DND-41 (cell line): ENCODE data around the gene PDGFRB.

Experiments
- ATAC-seq: fragments of 200-7000 bp; cut with Tn5 transposase; 3 replicates; pipeline ENCODE4 v1.9.1; 2021; ENCODE audit warnings: low read depth; ENCODE audit not compliant: insufficient read depth
- DNase-seq: peaks from one replicate; pipeline ENCODE4 v3.0.0-alpha.2; 2020
- H2AFZ ChIP-seq: 2 replicates; pipeline ENCODE4 v1.6.0; 2012; ENCODE audit warnings: low read depth, low read length
- H3K27ac ChIP-seq: 2 replicates; pipeline ENCODE4 v1.5.1; 2012; ENCODE audit warnings: low read length, inconsistent platforms
- H3K27me3 ChIP-seq: fragments of 200-600 bp; sonication (generic); 2 replicates; pipeline ENCODE4 v1.6.0; 2012; ENCODE audit warnings: low read length, mild to moderate bottlenecking, inconsistent platforms; ENCODE audit not compliant: insufficient read depth, poor library complexity
- H3K36me3 ChIP-seq: 2 replicates; pipeline ENCODE4 v1.5.1; 2012; ENCODE audit warnings: low read length, inconsistent platforms; ENCODE audit not compliant: insufficient read depth
- H3K4me1 ChIP-seq: 2 replicates; pipeline ENCODE4 v1.5.1; 2012; ENCODE audit warnings: mild to moderate bottlenecking, low read length; ENCODE audit not compliant: insufficient read depth
- H3K4me2 ChIP-seq: 2 replicates; pipeline ENCODE4 v1.6.0; 2012; ENCODE audit warnings: mild to moderate bottlenecking, moderate library complexity, low read length, inconsistent platforms; ENCODE audit not compliant: insufficient read depth
- H3K4me3 ChIP-seq, 2 experiments: fragments of 200-600 bp in 1 of 2; shearing (Covaris generic) in 1 of 2; 2 replicates each; pipeline ENCODE4 v1.5.1; 2012 to 2016; ENCODE audit warnings: inconsistent platforms in 2 of 2, low read length in 2 of 2, mild to moderate bottlenecking in 2 of 2, low read depth in 1 of 2, moderate library complexity in 1 of 2
- H3K79me2 ChIP-seq: 2 replicates; pipeline ENCODE4 v1.6.0; 2012; ENCODE audit warnings: low read length, inconsistent platforms; ENCODE audit not compliant: insufficient read depth
- H3K9ac ChIP-seq: 2 replicates; pipeline ENCODE4 v1.6.0; 2012; ENCODE audit warnings: low read depth, mild to moderate bottlenecking, inconsistent platforms, low read length, moderate library complexity
- H3K9me3 ChIP-seq: 2 replicates; pipeline ENCODE4 v1.5.1; 2012; ENCODE audit warnings: low read length, moderate library complexity, mild to moderate bottlenecking, inconsistent platforms; ENCODE audit not compliant: insufficient read depth, severe bottlenecking
- H4K20me1 ChIP-seq: 2 replicates; pipeline ENCODE4 v1.6.0; 2012; ENCODE audit warnings: low read length; ENCODE audit not compliant: insufficient read depth
- CTCF ChIP-seq: IDR thresholded peaks from 2 replicates; pipeline ENCODE4 v1.5.1; 2012; ENCODE audit warnings: borderline replicate concordance, low read length, moderate library complexity, mild to moderate bottlenecking; ENCODE audit not compliant: poor library complexity, severe bottlenecking; ENCODE audit errors: extremely low read depth
- EZH2 ChIP-seq: IDR thresholded peaks from 3 replicates; pipeline ENCODE4 v1.6.1; 2012; ENCODE audit warnings: borderline replicate concordance, low read depth, mild to moderate bottlenecking, moderate library complexity, low read length, inconsistent platforms; ENCODE audit not compliant: severe bottlenecking

PDGFRB gene

GRCh38 chr5:150126199-150126920, 29.3 kb downstream of the PDGFRB start:
- TF ChIP-seq CTCF: no peak
- TF ChIP-seq EZH2: no peak
- no peak for ATAC-seq
- DNase-seq: no peak
- Histone ChIP-seq H3K9ac (no peak overlapping the region), H3K36me3 (no peaks in the 10 kb centered on the region; the same call in 1 of the 2 replicates), H3K9me3 (no peaks in the 10 kb centered on the region), H3K4me1 (no peaks in the 10 kb centered on the region), H3K79me2 (no peaks in the 10 kb centered on the region), H3K4me3 (no peak overlapping the region), H4K20me1 (no peaks in the 10 kb centered on the region), H3K4me2 (no peak overlapping the region), H3K27ac (no peak overlapping the region), H3K27me3 (no peaks in the 10 kb centered on the region), H2AFZ (no peak overlapping the region)

GRCh38 chr5:150125334-150125733, 30.3 kb downstream of the PDGFRB start:
- Histone ChIP-seq H3K9ac (no peak overlapping the region), H3K9me3 (no peaks in the 10 kb centered on the region), H3K4me1 (no peaks in the 10 kb centered on the region), H2AFZ (no peak overlapping the region), H3K79me2 (no peaks in the 10 kb centered on the region), H3K27ac (no peak overlapping the region), H3K4me3 (no peak overlapping the region), H4K20me1 (no peaks in the 10 kb centered on the region), H3K36me3 (no peaks in the 10 kb centered on the region; the same call in 1 of the 2 replicates), H3K27me3 (no peaks in the 10 kb centered on the region), H3K4me2 (no peak overlapping the region)
- DNase-seq (no peak), ATAC-seq (no peak)
- TF ChIP-seq EZH2: no peak
- TF ChIP-seq CTCF: no peak

- Histone ChIP-seq H3K27me3 (no peaks in the 10 kb centered on the region), H3K4me2 (no peak overlapping the region), H3K4me3 (no peak overlapping the region), H4K20me1 (no peaks in the 10 kb centered on the region), H3K9ac (no peak overlapping the region), H3K27ac (no peak overlapping the region), H3K4me1 (no peaks in the 10 kb centered on the region), H3K79me2 (no peaks in the 10 kb centered on the region), H3K9me3 (no peaks in the 10 kb centered on the region), H2AFZ (no peak overlapping the region), H3K36me3 (no peaks in the 10 kb centered on the region; the same call in 1 of the 2 replicates)
- TF ChIP-seq EZH2: no peak
- TF ChIP-seq CTCF: no peak
- no peak for DNase-seq
- ATAC-seq: no peak
Measured at GRCh38 chr5:150124596-150124995, 31.0 kb downstream of the PDGFRB start.
